Endothelial cell (in vitro differentiated cells): ENCODE results near the gene SHISA3. TPM values are rescaled to one million over a fixed set of nuclear protein-coding genes. Genes with fewer than 3 reads are reported as not detected.

ENCODE experiments used
- DNase-seq: peaks from one replicate; pipeline ENCODE4 v3.0.0; 2021; ENCODE audit warnings: low spot score
- H3K27ac Mint-ChIP-seq: one replicate; pipeline ENCODE4 v1.8.0; 2021; ENCODE audit warnings: mixed read lengths, inconsistent platforms; ENCODE audit not compliant: unreplicated experiment
- H3K27me3 Mint-ChIP-seq: one replicate; pipeline ENCODE4 v1.8.0; 2021; ENCODE audit warnings: mild to moderate bottlenecking, moderate library complexity, mixed read lengths, inconsistent platforms; ENCODE audit not compliant: unreplicated experiment
- H3K36me3 Mint-ChIP-seq: one replicate; pipeline ENCODE4 v1.8.0; 2021; ENCODE audit warnings: mild to moderate bottlenecking, low read depth, mixed read lengths, inconsistent platforms; ENCODE audit not compliant: unreplicated experiment
- H3K4me1 Mint-ChIP-seq: one replicate; pipeline ENCODE4 v1.8.0; 2021; ENCODE audit warnings: mild to moderate bottlenecking, mixed read lengths, inconsistent platforms; ENCODE audit not compliant: unreplicated experiment
- H3K4me3 Mint-ChIP-seq: one replicate; pipeline ENCODE4 v1.8.0; 2021; ENCODE audit warnings: mild to moderate bottlenecking, mixed read lengths, inconsistent platforms; ENCODE audit not compliant: unreplicated experiment
- H3K9me3 Mint-ChIP-seq: one replicate; pipeline ENCODE4 v1.8.0; 2021; ENCODE audit warnings: mixed read lengths, inconsistent platforms; ENCODE audit not compliant: unreplicated experiment
- long read RNA-seq: library from polyadenylated mRNA; unstranded; transcript quantifications from one replicate; pipeline ENCODE4 v2.0.0, GENCODE V29; 2020; ENCODE audit not compliant: unreplicated experiment
- total RNA-seq: library from RNA; stranded (reverse); fragmentation: NEBNext Ultra II Directional; extraction: Animal tissue kit (Norgen Biotek cat#: 25700); gene quantifications from one replicate; pipeline ENCODE4 v1.2.1, GENCODE V29; 2021; ENCODE audit not compliant: unreplicated experiment
- TF ChIP-seq, protein P1 (sequence below): fragments of 200-600 bp; sonication (generic); IDR thresholded peaks from one replicate; pipeline ENCODE4 v1.5.0; 2021; ENCODE audit warnings: antibody characterized with exemption; ENCODE audit not compliant: unreplicated experiment

Gene SHISA3
- total RNA-seq: 0.36 TPM
- long read RNA-seq, partial matches to known transcripts: 1 of 1 reads
- long read RNA-seq, other reads (novel, unspliced or antisense): 0 of 1 reads

- peak; percentile 40 for DNase-seq
- H3K4me3 Mint-ChIP-seq: peak within 1 kb of the TSS; percentile 88
- H3K9me3 Mint-ChIP-seq: peaks cover 5% of the 10 kb centered on the region
- peaks cover 23% of the 10 kb centered on the region for H3K27me3 Mint-ChIP-seq
- TF ChIP-seq, protein P1, sequence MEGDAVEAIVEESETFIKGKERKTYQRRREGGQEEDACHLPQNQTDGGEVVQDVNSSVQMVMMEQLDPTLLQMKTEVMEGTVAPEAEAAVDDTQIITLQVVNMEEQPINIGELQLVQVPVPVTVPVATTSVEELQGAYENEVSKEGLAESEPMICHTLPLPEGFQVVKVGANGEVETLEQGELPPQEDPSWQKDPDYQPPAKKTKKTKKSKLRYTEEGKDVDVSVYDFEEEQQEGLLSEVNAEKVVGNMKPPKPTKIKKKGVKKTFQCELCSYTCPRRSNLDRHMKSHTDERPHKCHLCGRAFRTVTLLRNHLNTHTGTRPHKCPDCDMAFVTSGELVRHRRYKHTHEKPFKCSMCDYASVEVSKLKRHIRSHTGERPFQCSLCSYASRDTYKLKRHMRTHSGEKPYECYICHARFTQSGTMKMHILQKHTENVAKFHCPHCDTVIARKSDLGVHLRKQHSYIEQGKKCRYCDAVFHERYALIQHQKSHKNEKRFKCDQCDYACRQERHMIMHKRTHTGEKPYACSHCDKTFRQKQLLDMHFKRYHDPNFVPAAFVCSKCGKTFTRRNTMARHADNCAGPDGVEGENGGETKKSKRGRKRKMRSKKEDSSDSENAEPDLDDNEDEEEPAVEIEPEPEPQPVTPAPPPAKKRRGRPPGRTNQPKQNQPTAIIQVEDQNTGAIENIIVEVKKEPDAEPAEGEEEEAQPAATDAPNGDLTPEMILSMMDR: no peak
- peaks cover 15% of the 10 kb centered on the region for H3K4me1 Mint-ChIP-seq
- peaks cover 7% of the 10 kb centered on the region for H3K36me3 Mint-ChIP-seq
- no peak within 1 kb of the TSS for H3K27ac Mint-ChIP-seq
Observed at GRCh38 chr4:42396752-42397634, at the start of gene SHISA3. SHISA3 (plus strand) TSS chr4:42397488; CDS start chr4:42398057, 569 bp downstream.

DNA sequence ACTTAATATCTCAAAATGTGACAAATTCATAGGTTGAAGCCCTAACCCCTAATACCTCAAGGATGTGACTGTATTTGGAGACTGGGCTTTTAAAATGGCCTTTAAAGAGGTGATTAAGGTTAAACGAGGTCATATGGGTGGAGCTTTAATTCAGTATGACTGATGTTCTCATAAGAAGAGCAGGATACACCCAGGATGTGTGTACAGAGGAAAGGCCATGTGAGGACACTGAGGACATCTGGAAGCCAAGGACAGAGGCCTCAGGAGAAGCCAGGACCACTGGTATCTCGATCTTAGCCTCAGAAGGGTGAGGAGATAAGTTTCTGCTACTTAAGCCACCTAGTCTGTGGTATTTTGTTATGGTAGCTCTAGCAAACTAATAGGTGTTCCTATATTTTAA, 49.0 kb upstream of the SHISA3 start:
- peaks cover 1% of the 10 kb centered on the region for H3K27me3 Mint-ChIP-seq
- TF ChIP-seq, protein P1: no peak
- no peak overlapping the region for H3K4me3 Mint-ChIP-seq
- no peaks in the 10 kb centered on the region for H3K9me3 Mint-ChIP-seq
- H3K36me3 Mint-ChIP-seq: no peaks in the 10 kb centered on the region
- no peaks in the 10 kb centered on the region for H3K4me1 Mint-ChIP-seq
- DNase-seq: no peak
- no peak overlapping the region for H3K27ac Mint-ChIP-seq

DNA sequence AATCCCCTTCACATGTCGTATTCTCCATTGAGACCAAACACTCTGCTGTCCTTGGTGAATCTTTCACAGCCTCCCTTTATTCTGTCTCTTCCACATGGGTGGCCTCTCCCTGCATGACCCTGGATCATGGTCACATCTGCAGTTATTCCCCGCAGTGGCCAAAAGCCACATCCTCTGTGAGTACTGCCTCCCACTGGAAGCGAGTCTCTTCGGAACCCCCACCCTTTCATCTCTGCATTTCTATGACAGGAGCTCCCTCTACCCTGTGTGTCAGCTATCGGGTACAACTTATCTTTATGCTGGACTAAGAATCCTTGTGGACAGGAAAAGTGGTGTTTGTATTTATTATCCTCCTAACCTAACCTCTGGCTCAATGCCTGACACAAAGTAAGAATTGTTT, 48.6 kb upstream of the SHISA3 start:
- Mint-ChIP-seq H3K27ac (no peak overlapping the region), H3K9me3 (no peaks in the 10 kb centered on the region), H3K36me3 (no peaks in the 10 kb centered on the region), H3K4me1 (no peaks in the 10 kb centered on the region), H3K27me3 (peaks cover 1% of the 10 kb centered on the region), H3K4me3 (no peak overlapping the region)
- DNase-seq: no peak
- TF ChIP-seq, protein P1: no peak

DNA sequence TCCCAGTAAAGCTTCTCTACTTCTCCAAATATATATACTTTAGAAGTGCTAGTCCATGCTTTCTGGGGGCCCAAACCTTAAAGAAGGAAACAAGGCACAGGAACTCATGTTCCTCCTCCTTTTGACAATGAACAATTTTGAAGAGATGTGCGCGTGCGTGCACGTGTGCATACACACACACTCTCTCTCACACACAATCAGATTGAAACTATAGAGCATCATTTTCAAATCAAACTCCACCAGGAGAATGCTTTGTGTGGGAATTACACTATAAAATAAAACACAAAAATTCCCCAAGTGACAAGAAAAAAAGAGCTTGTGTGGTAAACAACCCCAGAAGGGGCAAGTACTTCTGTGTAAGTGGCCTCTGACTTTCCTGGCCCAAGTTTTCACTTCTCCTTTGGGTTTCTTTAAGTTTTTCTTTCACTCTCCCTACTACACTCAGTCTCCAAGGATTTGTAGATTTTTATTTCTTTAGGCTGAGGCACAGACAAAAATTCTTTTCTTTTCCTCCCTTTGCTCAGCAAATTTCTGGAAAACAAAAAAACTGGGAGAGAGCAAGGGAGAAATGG, 46.6 kb upstream of the SHISA3 start:
- H3K9me3 Mint-ChIP-seq: no peaks in the 10 kb centered on the region
- no peak overlapping the region for H3K27ac Mint-ChIP-seq
- TF ChIP-seq, protein P1: no peak
- no peaks in the 10 kb centered on the region for H3K36me3 Mint-ChIP-seq
- H3K4me3 Mint-ChIP-seq: no peak overlapping the region
- peaks cover 1% of the 10 kb centered on the region for H3K27me3 Mint-ChIP-seq
- no peak for DNase-seq
- H3K4me1 Mint-ChIP-seq: no peaks in the 10 kb centered on the region

DNA sequence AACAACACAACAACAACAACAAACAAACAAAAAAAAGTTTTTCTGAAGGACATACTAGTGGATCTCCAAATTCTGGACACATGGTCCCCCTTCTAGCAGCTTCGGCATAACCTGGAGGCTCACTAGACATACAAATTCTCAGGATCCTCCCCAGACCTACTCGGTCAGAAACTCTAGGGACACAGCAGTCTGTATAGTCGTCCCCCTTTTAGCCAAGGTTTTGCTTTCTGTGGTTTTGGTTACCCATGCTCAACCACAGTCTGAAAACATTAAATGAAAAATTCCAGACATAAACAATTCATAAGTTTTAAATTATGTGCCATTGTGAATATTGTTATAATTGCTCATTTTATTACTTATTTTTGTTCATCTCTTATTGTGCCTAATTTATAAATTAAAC, 45.2 kb upstream of the SHISA3 start:
- peaks cover 1% of the 10 kb centered on the region for H3K27me3 Mint-ChIP-seq
- DNase-seq: no peak
- no peaks in the 10 kb centered on the region for H3K36me3 Mint-ChIP-seq
- no peaks in the 10 kb centered on the region for H3K4me1 Mint-ChIP-seq
- H3K4me3 Mint-ChIP-seq: no peak overlapping the region
- H3K27ac Mint-ChIP-seq: no peak overlapping the region
- H3K9me3 Mint-ChIP-seq: no peaks in the 10 kb centered on the region
- TF ChIP-seq, protein P1: no peak
